ENCODE data around the gene ZBED3. TPM values are rescaled to one million over a fixed set of nuclear protein-coding genes. Genes with fewer than 3 reads are reported as not detected.

Gene ZBED3
- total and polyA plus RNA-seq, 2 of the 8 experiments (the other 6 are each of a cell fraction or from before 2014, with no cell fraction given) = 7.9 to 9.4 TPM

DNA sequence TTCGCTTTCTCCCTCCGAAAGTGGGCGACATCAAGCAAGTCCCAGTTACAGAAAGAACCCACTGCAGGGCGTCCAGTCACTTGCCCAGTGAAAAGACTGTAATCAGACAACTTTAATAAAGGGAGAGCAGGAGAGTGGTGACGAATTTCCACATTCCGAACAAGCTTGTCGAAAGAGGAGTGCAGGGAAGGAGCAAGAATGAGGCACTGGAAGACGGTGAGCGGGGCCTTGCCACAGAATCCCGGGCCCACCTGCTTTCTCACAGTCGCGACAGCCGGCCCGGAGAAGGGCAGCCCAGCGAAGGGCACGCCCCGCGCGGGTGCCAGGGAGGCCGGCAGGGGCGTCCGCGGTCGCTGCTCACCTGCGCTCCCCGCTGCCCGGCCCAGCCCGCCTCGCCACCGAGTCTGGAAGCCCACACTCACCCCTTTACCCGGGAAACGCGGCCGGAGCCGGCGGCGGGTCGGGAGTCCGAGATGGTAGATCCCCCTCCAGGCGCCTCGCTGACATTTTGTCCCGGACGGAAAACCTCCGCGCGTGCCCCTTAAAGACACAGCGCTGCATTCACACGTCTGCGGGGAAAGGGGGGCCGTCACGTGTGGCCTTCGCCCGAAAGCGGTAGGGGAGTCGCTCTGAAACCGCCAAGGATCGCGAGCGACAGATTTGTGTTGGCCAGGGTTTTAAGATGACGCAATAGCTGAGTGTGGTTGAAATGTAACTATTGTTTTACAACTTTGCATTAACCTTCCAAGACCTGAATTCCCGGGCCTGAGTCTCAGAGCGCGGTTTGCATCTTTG is at the start of gene ZBED3 (continued):
- TF ChIP-seq, protein P1, sequence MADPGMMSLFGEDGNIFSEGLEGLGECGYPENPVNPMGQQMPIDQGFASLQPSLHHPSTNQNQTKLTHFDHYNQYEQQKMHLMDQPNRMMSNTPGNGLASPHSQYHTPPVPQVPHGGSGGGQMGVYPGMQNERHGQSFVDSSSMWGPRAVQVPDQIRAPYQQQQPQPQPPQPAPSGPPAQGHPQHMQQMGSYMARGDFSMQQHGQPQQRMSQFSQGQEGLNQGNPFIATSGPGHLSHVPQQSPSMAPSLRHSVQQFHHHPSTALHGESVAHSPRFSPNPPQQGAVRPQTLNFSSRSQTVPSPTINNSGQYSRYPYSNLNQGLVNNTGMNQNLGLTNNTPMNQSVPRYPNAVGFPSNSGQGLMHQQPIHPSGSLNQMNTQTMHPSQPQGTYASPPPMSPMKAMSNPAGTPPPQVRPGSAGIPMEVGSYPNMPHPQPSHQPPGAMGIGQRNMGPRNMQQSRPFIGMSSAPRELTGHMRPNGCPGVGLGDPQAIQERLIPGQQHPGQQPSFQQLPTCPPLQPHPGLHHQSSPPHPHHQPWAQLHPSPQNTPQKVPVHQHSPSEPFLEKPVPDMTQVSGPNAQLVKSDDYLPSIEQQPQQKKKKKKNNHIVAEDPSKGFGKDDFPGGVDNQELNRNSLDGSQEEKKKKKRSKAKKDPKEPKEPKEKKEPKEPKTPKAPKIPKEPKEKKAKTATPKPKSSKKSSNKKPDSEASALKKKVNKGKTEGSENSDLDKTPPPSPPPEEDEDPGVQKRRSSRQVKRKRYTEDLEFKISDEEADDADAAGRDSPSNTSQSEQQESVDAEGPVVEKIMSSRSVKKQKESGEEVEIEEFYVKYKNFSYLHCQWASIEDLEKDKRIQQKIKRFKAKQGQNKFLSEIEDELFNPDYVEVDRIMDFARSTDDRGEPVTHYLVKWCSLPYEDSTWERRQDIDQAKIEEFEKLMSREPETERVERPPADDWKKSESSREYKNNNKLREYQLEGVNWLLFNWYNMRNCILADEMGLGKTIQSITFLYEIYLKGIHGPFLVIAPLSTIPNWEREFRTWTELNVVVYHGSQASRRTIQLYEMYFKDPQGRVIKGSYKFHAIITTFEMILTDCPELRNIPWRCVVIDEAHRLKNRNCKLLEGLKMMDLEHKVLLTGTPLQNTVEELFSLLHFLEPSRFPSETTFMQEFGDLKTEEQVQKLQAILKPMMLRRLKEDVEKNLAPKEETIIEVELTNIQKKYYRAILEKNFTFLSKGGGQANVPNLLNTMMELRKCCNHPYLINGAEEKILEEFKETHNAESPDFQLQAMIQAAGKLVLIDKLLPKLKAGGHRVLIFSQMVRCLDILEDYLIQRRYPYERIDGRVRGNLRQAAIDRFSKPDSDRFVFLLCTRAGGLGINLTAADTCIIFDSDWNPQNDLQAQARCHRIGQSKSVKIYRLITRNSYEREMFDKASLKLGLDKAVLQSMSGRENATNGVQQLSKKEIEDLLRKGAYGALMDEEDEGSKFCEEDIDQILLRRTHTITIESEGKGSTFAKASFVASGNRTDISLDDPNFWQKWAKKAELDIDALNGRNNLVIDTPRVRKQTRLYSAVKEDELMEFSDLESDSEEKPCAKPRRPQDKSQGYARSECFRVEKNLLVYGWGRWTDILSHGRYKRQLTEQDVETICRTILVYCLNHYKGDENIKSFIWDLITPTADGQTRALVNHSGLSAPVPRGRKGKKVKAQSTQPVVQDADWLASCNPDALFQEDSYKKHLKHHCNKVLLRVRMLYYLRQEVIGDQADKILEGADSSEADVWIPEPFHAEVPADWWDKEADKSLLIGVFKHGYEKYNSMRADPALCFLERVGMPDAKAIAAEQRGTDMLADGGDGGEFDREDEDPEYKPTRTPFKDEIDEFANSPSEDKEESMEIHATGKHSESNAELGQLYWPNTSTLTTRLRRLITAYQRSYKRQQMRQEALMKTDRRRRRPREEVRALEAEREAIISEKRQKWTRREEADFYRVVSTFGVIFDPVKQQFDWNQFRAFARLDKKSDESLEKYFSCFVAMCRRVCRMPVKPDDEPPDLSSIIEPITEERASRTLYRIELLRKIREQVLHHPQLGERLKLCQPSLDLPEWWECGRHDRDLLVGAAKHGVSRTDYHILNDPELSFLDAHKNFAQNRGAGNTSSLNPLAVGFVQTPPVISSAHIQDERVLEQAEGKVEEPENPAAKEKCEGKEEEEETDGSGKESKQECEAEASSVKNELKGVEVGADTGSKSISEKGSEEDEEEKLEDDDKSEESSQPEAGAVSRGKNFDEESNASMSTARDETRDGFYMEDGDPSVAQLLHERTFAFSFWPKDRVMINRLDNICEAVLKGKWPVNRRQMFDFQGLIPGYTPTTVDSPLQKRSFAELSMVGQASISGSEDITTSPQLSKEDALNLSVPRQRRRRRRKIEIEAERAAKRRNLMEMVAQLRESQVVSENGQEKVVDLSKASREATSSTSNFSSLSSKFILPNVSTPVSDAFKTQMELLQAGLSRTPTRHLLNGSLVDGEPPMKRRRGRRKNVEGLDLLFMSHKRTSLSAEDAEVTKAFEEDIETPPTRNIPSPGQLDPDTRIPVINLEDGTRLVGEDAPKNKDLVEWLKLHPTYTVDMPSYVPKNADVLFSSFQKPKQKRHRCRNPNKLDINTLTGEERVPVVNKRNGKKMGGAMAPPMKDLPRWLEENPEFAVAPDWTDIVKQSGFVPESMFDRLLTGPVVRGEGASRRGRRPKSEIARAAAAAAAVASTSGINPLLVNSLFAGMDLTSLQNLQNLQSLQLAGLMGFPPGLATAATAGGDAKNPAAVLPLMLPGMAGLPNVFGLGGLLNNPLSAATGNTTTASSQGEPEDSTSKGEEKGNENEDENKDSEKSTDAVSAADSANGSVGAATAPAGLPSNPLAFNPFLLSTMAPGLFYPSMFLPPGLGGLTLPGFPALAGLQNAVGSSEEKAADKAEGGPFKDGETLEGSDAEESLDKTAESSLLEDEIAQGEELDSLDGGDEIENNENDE (IDR thresholded peaks at IDR 0.05; ENCODE audit: insufficient replicate concordance, low read length) = peak; percentile 12
- TF ChIP-seq MAFK (IDR thresholded peaks at IDR 0.05; ENCODE audit: low read depth, low read length) (no peak), CBX8 (IDR thresholded peaks at IDR 0.05; ENCODE audit: borderline replicate concordance, low read depth, low read length) (no peak), SRF (IDR thresholded peaks at IDR 0.05; ENCODE audit: low read depth, low read length) (no peak; the same call in 1 of the 2 replicates), JUN (IDR thresholded peaks at IDR 0.05; ENCODE audit: low read depth, low read length) (0 out of 2 replicates have a peak, but pooled peaks have one; percentile 20), FOSL1 (IDR thresholded peaks at IDR 0.05; ENCODE audit: insufficient read depth, low read depth, low read length) (no peak), TCF12 (IDR thresholded peaks at IDR 0.05; ENCODE audit: low read depth, low read length) (no peak), CREB1 (IDR thresholded peaks at IDR 0.05) (peak; percentile 90), RNF2 (IDR thresholded peaks at IDR 0.05; ENCODE audit: borderline replicate concordance, low read depth, low read length, missing control alignments, poor library complexity, severe bottlenecking) (no peak), YY1 (IDR thresholded peaks at IDR 0.05; ENCODE audit: low read depth, low read length) (peak; percentile 28; the same call in 1 of the 2 replicates)
